Measurements from ENCODE around the gene MEOX1.

Gene MEOX1

GRCh38 chr17:43702637-43703036 lies 40.9 kb upstream of the MEOX1 start:
- no peaks in the 10 kb centered on the region for H3F3A ChIP-seq (ENCODE audit: insufficient read depth, low read length)

GRCh38 chr17:43701318-43701743 lies 39.6 kb upstream of the MEOX1 start:
- no peak for TF ChIP-seq EZH2 (IDR thresholded peaks at IDR 0.05; ENCODE audit: borderline replicate concordance, low read length)
- TF ChIP-seq CTCF (IDR thresholded peaks at IDR 0.05; ENCODE audit: low read length) = no peak
- Histone ChIP-seq H2AFZ (ENCODE audit: low read length) (no peak overlapping the region), H3F3A (ENCODE audit: insufficient read depth, low read length) (no peaks in the 10 kb centered on the region), H3K27me3 (ENCODE audit: insufficient read depth, low read length) (peaks cover 10% of the 10 kb centered on the region; the same call in 1 of the 2 replicates), H3K4me1 (ENCODE audit: insufficient read depth, low read length, severe bottlenecking) (no peaks in the 10 kb centered on the region), H3K27ac (ENCODE audit: low read depth, low read length, poor library complexity, severe bottlenecking) (no peak overlapping the region), H4K20me1 (ENCODE audit: insufficient read depth, low read length) (no peaks in the 10 kb centered on the region), H3K9ac (ENCODE audit: low read length) (no peak overlapping the region), H3K9me3 (ENCODE audit: low read length) (0 out of 2 replicates have a peak, but pooled peaks cover 4% of the 10 kb centered on the region), H3K9me2 (ENCODE audit: low read depth, low read length) (no peaks in the 10 kb centered on the region), H3K36me3 (ENCODE audit: insufficient read depth, low read length) (no peaks in the 10 kb centered on the region; the same call in 1 of the 2 replicates), H3K4me3 (ENCODE audit: low read depth, low read length, poor library complexity, severe bottlenecking) (no peak overlapping the region), H3K4me2 (ENCODE audit: low read length) (no peak overlapping the region), H3K79me2 (ENCODE audit: insufficient read depth, low read length) (no peaks in the 10 kb centered on the region)

More at GRCh38 chr17:43702637-43703036, 40.9 kb upstream of the MEOX1 start:
- H3K27me3 ChIP-seq (ENCODE audit: insufficient read depth, low read length) = peaks cover 10% of the 10 kb centered on the region; the same call in 1 of the 2 replicates
- no peaks in the 10 kb centered on the region for H4K20me1 ChIP-seq (ENCODE audit: insufficient read depth, low read length)
- H3K36me3 ChIP-seq (ENCODE audit: insufficient read depth, low read length) = no peaks in the 10 kb centered on the region; the same call in 1 of the 2 replicates
- H3K9ac ChIP-seq (ENCODE audit: low read length) = no peak overlapping the region
- TF ChIP-seq CTCF (IDR thresholded peaks at IDR 0.05; ENCODE audit: low read length) (no peak), EZH2 (IDR thresholded peaks at IDR 0.05; ENCODE audit: borderline replicate concordance, low read length) (no peak)
- 0 out of 2 replicates have a peak, but pooled peaks cover 4% of the 10 kb centered on the region for H3K9me3 ChIP-seq (ENCODE audit: low read length)
- H3K4me1 ChIP-seq (ENCODE audit: insufficient read depth, low read length, severe bottlenecking) = no peaks in the 10 kb centered on the region
- H3K79me2 ChIP-seq (ENCODE audit: insufficient read depth, low read length) = no peaks in the 10 kb centered on the region
- H2AFZ ChIP-seq (ENCODE audit: low read length) = no peak overlapping the region
- H3K9me2 ChIP-seq (ENCODE audit: low read depth, low read length) = no peaks in the 10 kb centered on the region
- peak overlapping the region; percentile 34; the same call in 1 of the 2 replicates for H3K4me2 ChIP-seq (ENCODE audit: low read length)
- H3K27ac ChIP-seq (ENCODE audit: low read depth, low read length, poor library complexity, severe bottlenecking) = no peak overlapping the region
- H3K4me3 ChIP-seq (ENCODE audit: low read depth, low read length, poor library complexity, severe bottlenecking) = no peak overlapping the region

- Histone ChIP-seq H3K4me2 (ENCODE audit: low read length) (no peak overlapping the region), H3F3A (ENCODE audit: insufficient read depth, low read length) (no peaks in the 10 kb centered on the region), H2AFZ (ENCODE audit: low read length) (no peak overlapping the region), H3K4me1 (ENCODE audit: insufficient read depth, low read length, severe bottlenecking) (no peaks in the 10 kb centered on the region), H4K20me1 (ENCODE audit: insufficient read depth, low read length) (no peaks in the 10 kb centered on the region), H3K27me3 (ENCODE audit: insufficient read depth, low read length) (peaks cover 10% of the 10 kb centered on the region; the same call in 1 of the 2 replicates), H3K9me3 (ENCODE audit: low read length) (0 out of 2 replicates have a peak, but pooled peaks cover 4% of the 10 kb centered on the region), H3K9ac (ENCODE audit: low read length) (no peak overlapping the region), H3K79me2 (ENCODE audit: insufficient read depth, low read length) (no peaks in the 10 kb centered on the region), H3K9me2 (ENCODE audit: low read depth, low read length) (no peaks in the 10 kb centered on the region), H3K4me3 (ENCODE audit: low read depth, low read length, poor library complexity, severe bottlenecking) (no peak overlapping the region), H3K36me3 (ENCODE audit: insufficient read depth, low read length) (no peaks in the 10 kb centered on the region; the same call in 1 of the 2 replicates), H3K27ac (ENCODE audit: low read depth, low read length, poor library complexity, severe bottlenecking) (no peak overlapping the region)
- TF ChIP-seq CTCF (IDR thresholded peaks at IDR 0.05; ENCODE audit: low read length) = no peak
- no peak for TF ChIP-seq EZH2 (IDR thresholded peaks at IDR 0.05; ENCODE audit: borderline replicate concordance, low read length)
Observed at GRCh38 chr17:43699438-43699756, 37.7 kb upstream of the MEOX1 start.

Data from OCI-LY1 (cell line).